ENCODE measurements around the gene POU2F2. TPM values are rescaled to one million over a fixed set of nuclear protein-coding genes. Genes with fewer than 3 reads are reported as not detected.

The POU2F2 gene
- total and polyA plus RNA-seq, 2 donors (not counting 3 experiments of a cell fraction or from before 2014, with no cell fraction given): 4.0 to 4.1 TPM

- Histone ChIP-seq H3K4me1 (ENCODE audit: control insufficient read depth, extremely low read depth, insufficient read depth, low read length) (no peaks in the 10 kb centered on the region), H3K79me2 (ENCODE audit: control insufficient read depth, insufficient read depth, low read length) (no peaks in the 10 kb centered on the region), H4K20me1 (replicated peaks; ENCODE audit: control insufficient read depth, extremely low read depth, insufficient read depth, low read length) (no peaks in the 10 kb centered on the region), H3K4me2 (ENCODE audit: insufficient read depth, low read length) (no peak overlapping the region), H3K36me3 (ENCODE audit: control insufficient read depth in 2 of 2, extremely low read depth in 1 of 2, insufficient read depth in 2 of 2, low read length in 2 of 2) (no peaks in the 10 kb centered on the region), H3K27ac (ENCODE audit: insufficient read depth, low read depth, low read length) (no peak overlapping the region), H3K9me1 (replicated peaks; ENCODE audit: control insufficient read depth, extremely low read depth, insufficient read depth, low read length) (no peaks in the 10 kb centered on the region), H3K9ac (replicated peaks; ENCODE audit: extremely low read depth, insufficient read depth, low read length) (no peak overlapping the region), H3K27me3 (ENCODE audit: control insufficient read depth in 2 of 2, insufficient read depth in 2 of 2, low read length in 2 of 2) (peaks cover 15 to 25% of the 10 kb centered on the region in 2 experiments), H2AFZ (ENCODE audit: low read depth, low read length) (no peak overlapping the region), H3K9me3 (replicated peaks; ENCODE audit: control insufficient read depth, insufficient read depth, low read length) (no peaks in the 10 kb centered on the region), H3K4me3 (replicated peaks in 1 of 3; ENCODE audit: insufficient read depth in 1 of 3, low read depth in 1 of 3, low read length in 3 of 3) (no peak overlapping the region)
- DNase-seq (ENCODE audit: low read depth, low spot score) (no peak), FAIRE-seq (no peak)
- ChIA-PET CTCF (no interaction called here), POLR2A (no interaction called here)
- intact Hi-C loops (cut with micrococcal nuclease): no loop called here
- dilution Hi-C loops (cut with MboI; ENCODE audit: extremely low pct_ligation_motif_present, low sequenced_read_pairs): no loop called here
- TF ChIP-seq FOS (IDR thresholded peaks at IDR 0.05; ENCODE audit: borderline replicate concordance, insufficient read depth, low read length) (no peak), GATA2 (IDR thresholded peaks at IDR 0.05; ENCODE audit: insufficient read depth, insufficient read length, low read depth, low read length) (no peak), MYC (IDR thresholded peaks at IDR 0.05; ENCODE audit: low read depth, low read length) (no peak), POLR2A (IDR thresholded peaks at IDR 0.05; ENCODE audit: low read depth, low read length) (no peak), EZH2 (IDR thresholded peaks at IDR 0.05; ENCODE audit: borderline replicate concordance, low read depth, low read length, severe bottlenecking) (no peak), POLR2AphosphoS5 (IDR thresholded peaks at IDR 0.05; ENCODE audit: insufficient read depth, low read depth, low read length) (no peak), JUN (IDR thresholded peaks at IDR 0.05; ENCODE audit: borderline replicate concordance, insufficient read depth, insufficient read length, low read depth) (no peak), CTCF (IDR thresholded peaks at IDR 0.05; ENCODE audit: extremely low read depth in 1 of 2, insufficient read depth in 1 of 2, low read depth in 1 of 2, low read length in 2 of 2) (no peak)
- TF ChIP-seq, protein P1, sequence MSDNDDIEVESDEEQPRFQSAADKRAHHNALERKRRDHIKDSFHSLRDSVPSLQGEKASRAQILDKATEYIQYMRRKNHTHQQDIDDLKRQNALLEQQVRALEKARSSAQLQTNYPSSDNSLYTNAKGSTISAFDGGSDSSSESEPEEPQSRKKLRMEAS (IDR thresholded peaks at IDR 0.05; ENCODE audit: insufficient read depth, insufficient read length): no peak
- no TSS peak for BruUV-seq (replicated peaks)
These were observed 17.4 kb upstream of the POU2F2 start for GRCh38 chr19:42149447-42150202.
